IMR-90 (cell line): ENCODE measurements around the gene TRPM7. TPM values are rescaled to one million over a fixed set of nuclear protein-coding genes. Genes with fewer than 3 reads are reported as not detected.

Experiments
- ATAC-seq: fragments of 200-7000 bp; cut with Tn5 transposase; 2 replicates; pipeline ENCODE4 v1.9.1; 2020; ENCODE audit warnings: low read depth, mild to moderate bottlenecking, moderate library complexity
- BruUV-seq: library from RNA; stranded (reverse); fragments of 400-500 nt; replicated peaks from 2 replicates; lab custom pipeline; 2021; lab: Mats Ljungman, UMichigan
- CTCF ChIA-PET: fragments of 300-600 bp; formaldehyde crosslinking; extraction: SDS; loops from one replicate; lab custom pipeline; 2021; ENCODE audit warnings: antibody characterized with exemption; lab: Yijun Ruan, JAX
- POLR2A ChIA-PET: fragments of 300-600 bp; sonication (Branson Sonifier 250); formaldehyde crosslinking; loops from one replicate; lab custom pipeline; 2022; ENCODE audit warnings: antibody characterized with exemption; ENCODE audit not compliant: unreplicated experiment; lab: Charles Lee
- DNase-seq: peaks from one replicate; pipeline ENCODE4 v3.0.0; 2013
- H2AFZ ChIP-seq: replicated peaks from 2 replicates; pipeline ENCODE3; 2013; ENCODE audit warnings: low read length, mild to moderate bottlenecking; ENCODE audit not compliant: poor library complexity
- H2AK5ac ChIP-seq: 2 replicates; pipeline ENCODE4 v1.6.1; 2013; ENCODE audit warnings: low read depth, low read length, inconsistent platforms
- H2AK9ac ChIP-seq: replicated peaks from 2 replicates; pipeline ENCODE3; 2013; ENCODE audit warnings: mild to moderate bottlenecking, low read depth, low read length, moderate library complexity; ENCODE audit not compliant: poor library complexity
- H2BK120ac ChIP-seq: 2 replicates; pipeline ENCODE4 v1.6.1; 2013; ENCODE audit warnings: low read depth, low read length, inconsistent platforms
- H2BK15ac ChIP-seq: 3 replicates; pipeline ENCODE4 v1.6.1; 2013; ENCODE audit warnings: low read depth, low read length, inconsistent platforms
- H2BK20ac ChIP-seq: 2 replicates; pipeline ENCODE4 v1.6.1; 2013; ENCODE audit warnings: low read depth, mild to moderate bottlenecking, inconsistent platforms, low read length, moderate library complexity
- H2BK5ac ChIP-seq: 2 replicates; pipeline ENCODE4 v1.6.1; 2013; ENCODE audit warnings: mild to moderate bottlenecking, low read depth, low read length, inconsistent platforms; ENCODE audit not compliant: poor library complexity, severe bottlenecking
- H3K14ac ChIP-seq: replicated peaks from 2 replicates; pipeline ENCODE4 v1.6.1; 2013; ENCODE audit warnings: low read depth, low read length, inconsistent platforms
- H3K18ac ChIP-seq: 2 replicates; pipeline ENCODE4 v1.6.1; 2013; ENCODE audit warnings: low read depth, low read length, control low read depth
- H3K23ac ChIP-seq: 2 replicates; pipeline ENCODE4 v1.6.1; 2013; ENCODE audit warnings: low read depth, low read length, inconsistent platforms
- H3K27ac ChIP-seq: 2 replicates; pipeline ENCODE4 v1.5.1; 2013; ENCODE audit warnings: mild to moderate bottlenecking, control low read depth, low read length; ENCODE audit not compliant: insufficient read depth
- H3K27me3 ChIP-seq: 2 replicates; pipeline ENCODE4 v1.6.1; 2013; ENCODE audit warnings: low read length; ENCODE audit not compliant: control insufficient read depth, insufficient read depth
- H3K36me3 ChIP-seq: 2 replicates; pipeline ENCODE4 v1.6.1; 2013; ENCODE audit warnings: low read length, mixed read lengths; ENCODE audit not compliant: control insufficient read depth, insufficient read depth
- H3K4ac ChIP-seq: 2 replicates; pipeline ENCODE4 v1.6.1; 2013; ENCODE audit warnings: low read depth, low read length, inconsistent platforms
- H3K4me1 ChIP-seq: 2 replicates; pipeline ENCODE4 v1.6.1; 2013; ENCODE audit warnings: low read length, mixed read lengths; ENCODE audit not compliant: control insufficient read depth, insufficient read depth
- H3K4me2 ChIP-seq: 2 replicates; pipeline ENCODE4 v1.6.1; 2013; ENCODE audit warnings: low read depth, mild to moderate bottlenecking, control low read depth, low read length, moderate library complexity
- H3K4me3 ChIP-seq: 2 replicates; pipeline ENCODE4 v1.5.1; 2013; ENCODE audit warnings: low read depth, mild to moderate bottlenecking, control low read depth, low read length, moderate library complexity; ENCODE audit not compliant: insufficient read depth
- H3K56ac ChIP-seq: 2 replicates; pipeline ENCODE4 v1.6.1; 2013; ENCODE audit warnings: low read length, inconsistent platforms; ENCODE audit not compliant: insufficient read depth; ENCODE audit errors: extremely low read depth
- H3K79me1 ChIP-seq, 2 experiments: 2 replicates each; pipeline ENCODE4 v1.6.1; 2013; ENCODE audit warnings: low read length in 2 of 2, inconsistent platforms in 1 of 2, low read depth in 1 of 2
- H3K9ac ChIP-seq: 2 replicates; pipeline ENCODE4 v1.6.1; 2013; ENCODE audit warnings: low read depth, low read length, control low read depth
- H3K9me1 ChIP-seq: 2 replicates; pipeline ENCODE4 v1.6.1; 2013; ENCODE audit warnings: low read length, inconsistent platforms; ENCODE audit not compliant: insufficient read depth
- H3K9me3 ChIP-seq: 2 replicates; pipeline ENCODE4 v1.6.1; 2013; ENCODE audit warnings: low read length; ENCODE audit not compliant: control insufficient read depth, insufficient read depth
- H4K20me1 ChIP-seq: 2 replicates; pipeline ENCODE4 v1.6.1; 2013; ENCODE audit warnings: low read length, inconsistent platforms; ENCODE audit not compliant: insufficient read depth
- H4K5ac ChIP-seq: 2 replicates; pipeline ENCODE4 v1.6.1; 2013; ENCODE audit warnings: mild to moderate bottlenecking, low read depth, low read length, control low read depth
- H4K8ac ChIP-seq, 2 experiments: 2 replicates each; pipeline ENCODE4 v1.6.1; 2013; ENCODE audit warnings: low read depth in 2 of 2, low read length in 2 of 2, control low read depth in 1 of 2, inconsistent platforms in 1 of 2
- H4K91ac ChIP-seq: 2 replicates; pipeline ENCODE4 v1.6.1; 2013; ENCODE audit warnings: low read depth, low read length, inconsistent platforms; ENCODE audit not compliant: insufficient read depth
- CEBPB ChIP-seq: IDR thresholded peaks from 2 replicates; pipeline ENCODE4 v1.6.1; 2012; ENCODE audit warnings: low read depth, low read length, improper control_type of control experiment
- CHD1 ChIP-seq: IDR thresholded peaks from 2 replicates; pipeline ENCODE4 v1.6.1; 2012; ENCODE audit warnings: low read depth, low read length, improper control_type of control experiment
- MAZ ChIP-seq: IDR thresholded peaks from 2 replicates; pipeline ENCODE4 v1.6.1; 2012; ENCODE audit warnings: low read depth, mild to moderate bottlenecking, low read length, improper control_type of control experiment, moderate library complexity, borderline replicate concordance
- RCOR1 ChIP-seq: IDR thresholded peaks from 2 replicates; pipeline ENCODE4 v1.6.1; 2012; ENCODE audit warnings: mild to moderate bottlenecking, low read length, improper control_type of control experiment; ENCODE audit not compliant: insufficient replicate concordance
- RFX5 ChIP-seq: IDR thresholded peaks from 2 replicates; pipeline ENCODE4 v1.8.0; 2012; ENCODE audit warnings: low read depth, mild to moderate bottlenecking, low read length, moderate library complexity
- USF2 ChIP-seq: fragments of 150-350 bp; IDR thresholded peaks from 2 replicates; pipeline ENCODE4 v1.6.1; 2017; ENCODE audit warnings: mild to moderate bottlenecking, antibody characterized with exemption, low read length, low read depth
- WGBS, 2 experiments: methylation state at CpG; one replicate each; pipeline versions ENCODE4 v1.1.5 to v1.1.7; 2013; ENCODE audit warnings: missing lambda C conversion rate in 2 of 2; ENCODE audit not compliant: insufficient read length in 1 of 2; ENCODE audit errors: extremely low coverage in 2 of 2; 5-methylcytosine and 5-hydroxymethylcytosine counted together
- dilution Hi-C: fragments of 300-500 bp; cut with HindIII; formaldehyde crosslinking; loops from one replicate; pipeline ENCODE4 v1.14.3; 2018; ENCODE audit warnings: low sequenced_read_pairs; ENCODE audit not compliant: unreplicated experiment
- in situ Hi-C: fragments of 300-500 bp; cut with MboI; formaldehyde crosslinking; loops from 3 replicates; pipeline ENCODE4 v1.14.3; 2019; ENCODE audit warnings: low sequenced_read_pairs, inconsistent platforms, mixed read lengths
- intact Hi-C: fragments of 100-400 bp; cut with micrococcal nuclease; formaldehyde crosslinking; loops from 2 replicates; pipeline ENCODE4 v1.10.0; 2022
- polyA plus RNA-seq, 3 experiments: library from polyadenylated mRNA; depleted of rRNA; stranded (reverse); fragments of >200 nt; gene quantifications; 2 replicates each; pipeline ENCODE4 v1.2.3, GENCODE V29; 2012; ENCODE audit warnings: low replicate concordance in 1 of 3
- total RNA-seq: library from RNA; depleted of rRNA; stranded (reverse); fragments of >200 nt; gene quantifications from 2 replicates; pipeline ENCODE4 v1.2.3, GENCODE V29; 2012
- TF ChIP-seq, protein P1 (sequence below): conservative IDR thresholded peaks from 2 replicates; pipeline ENCODE4 v1.5.1; 2012; ENCODE audit warnings: mild to moderate bottlenecking, low read depth, low read length, improper control_type of control experiment

The TRPM7 gene
- total and polyA plus RNA-seq, 2 of the 4 experiments (the other 2 are of a cell fraction) = 10.6 to 27.8 TPM

GRCh38 chr15:50712018-50712417, 25.4 kb upstream of the TRPM7 start:
- POLR2A ChIA-PET = no interaction called here
- no peak overlapping the region for H4K5ac ChIP-seq
- BruUV-seq = no TSS peak
- WGBS, 2 experiments = 100% methylated on average over 1 of the region's 3 CpGs; no CpG with 5 or more reads in 1 of the 2 experiments
- CTCF ChIA-PET = interaction anchor here (1.1 kb wide), 1 partner anchor 15 kb away, joined by 4 read pairs; no protein-coding TSS in a partner anchor
- H3K4ac ChIP-seq = no peak overlapping the region
- H3K4me2 ChIP-seq = no peak overlapping the region
- no peak overlapping the region for H2AK9ac ChIP-seq
- ATAC-seq (no peak), DNase-seq (no peak)
- H2AK5ac ChIP-seq = no peak overlapping the region
- no peaks in the 10 kb centered on the region for H3K27me3 ChIP-seq
- H3K4me1 ChIP-seq = no peaks in the 10 kb centered on the region
- in situ Hi-C loops = no loop called here
- H3K9me3 ChIP-seq = no peaks in the 10 kb centered on the region
- no peaks in the 10 kb centered on the region for H3K9me1 ChIP-seq
- no peak overlapping the region for H3K23ac ChIP-seq
- dilution Hi-C loops = no loop called here
- H3K79me1 ChIP-seq = no peaks in the 10 kb centered on the region
- no peak overlapping the region for H2BK120ac ChIP-seq
- no peak overlapping the region for H3K9ac ChIP-seq
- no peak overlapping the region for H2BK15ac ChIP-seq
- H4K91ac ChIP-seq = no peak overlapping the region
- no peak overlapping the region for H2BK20ac ChIP-seq
- no peak overlapping the region for H2AFZ ChIP-seq
- H4K20me1 ChIP-seq = no peaks in the 10 kb centered on the region
- H3K56ac ChIP-seq = no peak overlapping the region
- no peak overlapping the region for H3K4me3 ChIP-seq
- H3K18ac ChIP-seq = no peak overlapping the region
- TF ChIP-seq MAZ = no peak
- TF ChIP-seq, protein P1, sequence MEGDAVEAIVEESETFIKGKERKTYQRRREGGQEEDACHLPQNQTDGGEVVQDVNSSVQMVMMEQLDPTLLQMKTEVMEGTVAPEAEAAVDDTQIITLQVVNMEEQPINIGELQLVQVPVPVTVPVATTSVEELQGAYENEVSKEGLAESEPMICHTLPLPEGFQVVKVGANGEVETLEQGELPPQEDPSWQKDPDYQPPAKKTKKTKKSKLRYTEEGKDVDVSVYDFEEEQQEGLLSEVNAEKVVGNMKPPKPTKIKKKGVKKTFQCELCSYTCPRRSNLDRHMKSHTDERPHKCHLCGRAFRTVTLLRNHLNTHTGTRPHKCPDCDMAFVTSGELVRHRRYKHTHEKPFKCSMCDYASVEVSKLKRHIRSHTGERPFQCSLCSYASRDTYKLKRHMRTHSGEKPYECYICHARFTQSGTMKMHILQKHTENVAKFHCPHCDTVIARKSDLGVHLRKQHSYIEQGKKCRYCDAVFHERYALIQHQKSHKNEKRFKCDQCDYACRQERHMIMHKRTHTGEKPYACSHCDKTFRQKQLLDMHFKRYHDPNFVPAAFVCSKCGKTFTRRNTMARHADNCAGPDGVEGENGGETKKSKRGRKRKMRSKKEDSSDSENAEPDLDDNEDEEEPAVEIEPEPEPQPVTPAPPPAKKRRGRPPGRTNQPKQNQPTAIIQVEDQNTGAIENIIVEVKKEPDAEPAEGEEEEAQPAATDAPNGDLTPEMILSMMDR = no peak
- TF ChIP-seq RCOR1 = no peak
- no peak for TF ChIP-seq USF2
- TF ChIP-seq RFX5 = no peak
- no peak for TF ChIP-seq CEBPB
- TF ChIP-seq CHD1 = no peak
- H4K8ac ChIP-seq = no peak overlapping the region
- no peak overlapping the region for H3K14ac ChIP-seq
- no peak overlapping the region for H2BK5ac ChIP-seq
- intact Hi-C loops = no loop called here
- peaks cover 7% of the 10 kb centered on the region for H3K36me3 ChIP-seq
- no peak overlapping the region for H3K27ac ChIP-seq
